Heart left ventricle (tissue), 16 donors: Measurements from ENCODE around the gene SIN3A. TPM values are rescaled to one million over a fixed set of nuclear protein-coding genes. Genes with fewer than 3 reads are reported as not detected.
"Not testable (repeated sequence)": the region's sequence is repeated elsewhere in the genome, so short reads cannot be mapped to it uniquely, and the experiment has no call there.

ENCODE experiments used
- ATAC-seq, 4 donors: fragments of 200-7000 bp; cut with Tn5 transposase; one replicate each; pipeline ENCODE4 v1.9.1; 2020 to 2022; ENCODE audit warnings: moderate library complexity in 4 of 4, mild to moderate bottlenecking in 3 of 4, moderate number of reproducible peaks in 1 of 4
- DNase-seq, 5 donors: peaks; one replicate each; pipeline ENCODE4 v3.0.0-alpha.2; 2020
- H3K27ac ChIP-seq, 12 donors: fragments of 200-600 bp; sonication (generic) in 4 of 12; one replicate each; pipeline versions ENCODE4 v1.5.0 to v1.8.0; 2016 to 2022; ENCODE audit warnings: mild to moderate bottlenecking in 2 of 12
- H3K27me3 ChIP-seq, 9 donors: fragments of 200-600 bp; sonication (generic) in 2 of 9; one replicate each; pipeline versions ENCODE4 v1.5.1 to v1.8.0; 2016 to 2022; ENCODE audit warnings: mild to moderate bottlenecking in 3 of 9
- H3K36me3 ChIP-seq, 9 donors: fragments of 200-600 bp; sonication (generic) in 2 of 9; one replicate each; pipeline versions ENCODE4 v1.5.0 to v1.8.0; 2018 to 2022; ENCODE audit warnings: mild to moderate bottlenecking in 2 of 9
- H3K4me1 ChIP-seq, 12 donors: fragments of 200-600 bp; sonication (generic) in 4 of 12; one replicate each; pipeline versions ENCODE4 v1.5.0 to v1.8.0; 2016 to 2022; ENCODE audit warnings: mild to moderate bottlenecking in 3 of 12
- H3K4me3 ChIP-seq, 12 donors: fragments of 200-600 bp; sonication (generic) in 4 of 12; one replicate each; pipeline versions ENCODE4 v1.5.0 to v1.8.0; 2017 to 2022; ENCODE audit warnings: mild to moderate bottlenecking in 9 of 12, moderate library complexity in 4 of 12
- H3K9me3 ChIP-seq, 12 donors: fragments of 200-600 bp; sonication (generic) in 4 of 12; one replicate each; pipeline versions ENCODE4 v1.5.0 to v1.8.0; 2016 to 2022; ENCODE audit warnings: mild to moderate bottlenecking in 1 of 12
- CTCF ChIP-seq, 12 donors: fragments of 200-600 bp; sonication (generic) in 4 of 12; IDR thresholded peaks; one replicate each; pipeline versions ENCODE4 v1.5.0 to v1.8.0; 2018 to 2022; ENCODE audit warnings: antibody characterized with exemption in 12 of 12, mild to moderate bottlenecking in 5 of 12
- POLR2A ChIP-seq, 2 donors: fragments of 450-650 bp; IDR thresholded peaks; one replicate each; pipeline ENCODE4 v1.6.1; 2017; ENCODE audit warnings: antibody characterized with exemption in 2 of 2, mild to moderate bottlenecking in 2 of 2, moderate library complexity in 2 of 2
- WGBS, 4 donors: extraction: QIAGEN DNeasy Blood & Tissue Kit in 2 of 4; methylation state at CpG; one replicate each; pipeline versions ENCODE4 v1.1.5 to v1.1.7; 2013 to 2018; 5-methylcytosine and 5-hydroxymethylcytosine counted together
- intact Hi-C, 10 donors: fragments of 100-400 bp; cut with DNase I; formaldehyde crosslinking; loops; one replicate each; pipeline versions ENCODE4 v1.11.1 to v1.14.2; 2022
- long read RNA-seq, 3 donors: library from polyadenylated mRNA; unstranded; transcript quantifications; one replicate each; pipeline ENCODE4 v2.0.0, GENCODE V29; 2020 to 2021
- polyA plus RNA-seq, 2 donors: library from polyadenylated mRNA; stranded (reverse); fragments of 200-250 nt; gene quantifications; one replicate each; pipeline ENCODE4 v1.2.3, GENCODE V29; 2013
- total RNA-seq, 9 donors: library from RNA; depleted of rRNA in 2 of 9; stranded (reverse); fragments of >200 nt in 2 of 9; fragmentation: NEBNext Ultra II Directional in 3 of 9; extraction: Animal tissue kit (Norgen Biotek cat#: 25700) in 3 of 9; gene quantifications; one replicate each; pipeline versions ENCODE4 v1.1.0 to v1.2.4, GENCODE V29; 2016 to 2023
- donor health status: ischemic (EF 13 %, LVEDD 7.1; RV severe dilation, severe dysfunction).
- donor health status: healthy with polysubstance abuse.
- donor health status: DM: no; HTN: yes; CAD: no.
- donor health status: DM: no; HTN: no; CAD: no.
- donor health status: ischemic (EF 25% LVEDD 6.9; RV normal size, moderate dysfunction).
- donor health status: ischemic (EF 25% LVEDD 5.7; RV mildly dilated, moderate dysfunction).
- donor health status: healthy.
- donor health status: DM: yes; HTN: yes; CAD: no.
- donor health status: ischemic (EF 35%, LVEDD 5.7; RV mildly dilated, moderate dysfunction).
- donor health status: nonischemic (EF 11% LVEDD 7.7; RV severe dilation, severe dysfunction).
- donor health status: DM: yes; HTN: yes; CAD: no.
- donor health status: PGD.
- donor health status: ischemic (EF 29% LVEDD 5.4; RV normal size, mild dysfunction).
- donor health status: nonischemic (EF 23%, LVEDD 6.1; RV moderate dilation, normal function).

Gene SIN3A
- total RNA-seq (10 to 100 TPM; 17.1 to 43.5 (median 31.8) TPM), polyA plus RNA-seq (10 to 100 TPM in 1 of 2 donors, 1 to 10 TPM in 1; 5.6 to 17.7 TPM)
- long read RNA-seq, donor 1, full-length matches to known transcripts = 2 of 9 reads
- long read RNA-seq, donor 1, partial matches to known transcripts = 6 of 9 reads
- long read RNA-seq, donor 1, other reads (novel, unspliced or antisense) = 1 of 9 reads
- long read RNA-seq, donor 2, partial matches to known transcripts = 13 of 14 reads
- long read RNA-seq, donor 2, other reads (novel, unspliced or antisense) = 1 of 14 reads
- long read RNA-seq, donor 3, full-length matches to known transcripts = 2 of 9 reads
- long read RNA-seq, donor 3, partial matches to known transcripts = 3 of 9 reads
- long read RNA-seq, donor 3, other reads (novel, unspliced or antisense) = 4 of 9 reads

GRCh38 chr15:75451674-75452363 is at the start of gene SIN3A:
TSS of gene SIN3A (minus strand) at chr15:75451690. CDS start at chr15:75430375, 21,315 bp downstream.
- intact Hi-C loops = loop anchor here in 7 of 10 donors (1.0 to 10.0 kb wide), 9 partner anchors 84 to 410 kb away; partner anchors contain the start of genes MAN2C1 (in 7 of the 7), IMP3 (in 3 of the 7), SNUPN (in 3 of the 7) and PTPN9 (in 2 of the 7)
- 0 to 1% (median 0%) methylated on average over 20 to 39 of the region's 39 CpGs for WGBS, 4 donors

GRCh38 chr15:75493732-75494131 is 42.2 kb upstream of the SIN3A start:
- Histone ChIP-seq H3K4me3 (no peak overlapping the region), H3K27me3 (no peaks in the 10 kb centered on the region), H3K9me3 (peaks cover 0 to 11% (median 0%) of the 10 kb centered on the region in 12 donors), H3K36me3 (peaks cover 0 to 90% (median 67%) of the 10 kb centered on the region in 9 donors), H3K4me1 (no peaks in the 10 kb centered on the region), H3K27ac (no peak overlapping the region)
- ATAC-seq (no peak), DNase-seq (no peak)
- TF ChIP-seq POLR2A (IDR thresholded peaks at IDR 0.05) (no peak), CTCF (IDR thresholded peaks at IDR 0.05) (no peak)
- intact Hi-C loops = no loop called here
- whole genome bisulfite sequencing, 4 donors = 94 to 99% (median 98%) methylated on average over 4 of the region's 4 CpGs

More at GRCh38 chr15:75451674-75452363, at the start of gene SIN3A:
- ATAC-seq (peak; percentile 63 to 79 (median 77)), DNase-seq (peak; percentile 99 to 100 (median 100))
- TF ChIP-seq CTCF (IDR thresholded peaks at IDR 0.05) (no peak), POLR2A (IDR thresholded peaks at IDR 0.05) (peak in 1 of 2 donors; percentile 85)
- no peaks in the 10 kb centered on the region for H3K27me3 ChIP-seq
- peak within 1 kb of the TSS; percentile 50 to 97 (median 95) for H3K4me3 ChIP-seq
- H3K4me1 ChIP-seq = peaks cover 4 to 55% (median 26%) of the 10 kb centered on the region in 12 donors
- H3K27ac ChIP-seq = peak within 1 kb of the TSS; percentile 92 to 100 (median 98)
- peaks cover 0 to 10% (median 0%) of the 10 kb centered on the region in 9 donors for H3K36me3 ChIP-seq
- H3K9me3 ChIP-seq = no peaks in the 10 kb centered on the region

- Histone ChIP-seq H3K4me1 (peaks cover 0 to 5% (median 0%) of the 10 kb centered on the region in 12 donors), H3K27ac (no peak overlapping the region), H3K36me3 (peaks cover 0 to 51% (median 35%) of the 10 kb centered on the region in 9 donors), H3K27me3 (no peaks in the 10 kb centered on the region), H3K4me3 (no peak overlapping the region), H3K9me3 (no peaks in the 10 kb centered on the region)
- TF ChIP-seq CTCF (IDR thresholded peaks at IDR 0.05) (no peak), POLR2A (IDR thresholded peaks at IDR 0.05) (no peak)
- DNase-seq (no peak), ATAC-seq (no peak)
- WGBS, 4 donors = 56 to 64% (median 58%) methylated on average over 1 of the region's 1 CpG
- intact Hi-C loops = no loop called here
Measured at GRCh38 chr15:75483961-75484360, 32.5 kb upstream of the SIN3A start.

- H3K27ac ChIP-seq, ATAC-seq, H3K4me1 ChIP-seq, H3K27me3 ChIP-seq, H3K4me3 ChIP-seq, intact Hi-C loops, H3K9me3 ChIP-seq, DNase-seq: not testable (repeated sequence)
- 70 to 82% (median 74%) methylated on average over 5 of the region's 5 CpGs for WGBS, 4 donors
- peaks cover 0 to 51% (median 35%) of the 10 kb centered on the region in 9 donors for H3K36me3 ChIP-seq
Measured at GRCh38 chr15:75483556-75483955, 32.1 kb upstream of the SIN3A start.
